ENCODE data around the gene OSBPL2.

GRCh38 chr20:62304331-62305148 lies 66.2 kb downstream of the OSBPL2 start:
- TF ChIP-seq EZH2phosphoT487 (IDR thresholded peaks at IDR 0.05; ENCODE audit: insufficient read depth, low read depth): no peak
- no peak for TF ChIP-seq EZH2 (IDR thresholded peaks at IDR 0.05; ENCODE audit: insufficient read depth, poor library complexity, severe bottlenecking)
